CD4-positive, alpha-beta memory T cell (primary cell): Measurements from ENCODE around the gene CEL. TPM values are rescaled to one million over a fixed set of nuclear protein-coding genes. Genes with fewer than 3 reads are reported as not detected.

Experiments used
- CTCF ChIA-PET: fragments of 350-600 bp; sonication (Branson Sonifier 250); formaldehyde crosslinking; loops from one replicate; lab custom pipeline; 2021; ENCODE audit warnings: inconsistent platforms; ENCODE audit not compliant: partially characterized antibody; lab: Charles Lee
- POLR2A ChIA-PET: fragments of 350-600 bp; sonication (Branson Sonifier 250); formaldehyde crosslinking; loops from one replicate; lab custom pipeline; 2021; ENCODE audit not compliant: partially characterized antibody; lab: Charles Lee
- DNase-seq, 5 donors: peaks; one replicate each; pipeline versions ENCODE4 v3.0.0 to v3.0.0-alpha.2; 2020 to 2022; ENCODE audit warnings: mixed read lengths in 1 of 5
- H3K27ac ChIP-seq: one replicate; pipeline ENCODE4 v1.7.0; 2013; ENCODE audit warnings: low read depth, low read length
- H3K27me3 ChIP-seq: 2 replicates; pipeline ENCODE4 v1.7.0; 2013; ENCODE audit warnings: mild to moderate bottlenecking, low read length, moderate library complexity; ENCODE audit not compliant: insufficient read depth
- H3K36me3 ChIP-seq: 2 replicates; pipeline ENCODE4 v1.7.0; 2013; ENCODE audit warnings: mild to moderate bottlenecking, low read length, moderate library complexity; ENCODE audit not compliant: insufficient read depth
- H3K4me1 ChIP-seq: 2 replicates; pipeline ENCODE4 v1.7.0; 2013; ENCODE audit warnings: mild to moderate bottlenecking, low read length, moderate library complexity; ENCODE audit not compliant: insufficient read depth
- H3K4me3 ChIP-seq, 2 donors: one replicate each; pipeline ENCODE4 v1.7.0; 2013; ENCODE audit warnings: low read length in 2 of 2, mild to moderate bottlenecking in 1 of 2
- H3K9me3 ChIP-seq, 2 donors: one replicate each; pipeline ENCODE4 v1.7.0; 2013; ENCODE audit warnings: low read length in 2 of 2, control low read depth in 1 of 2; ENCODE audit not compliant: control insufficient read depth in 1 of 2
- H3K27ac Mint-ChIP-seq, 7 donors: one replicate each; pipeline ENCODE4 v1.8.0; 2020 to 2021; ENCODE audit warnings: mixed read lengths in 7 of 7, mild to moderate bottlenecking in 6 of 7, inconsistent platforms in 3 of 7, moderate library complexity in 3 of 7
- H3K27me3 Mint-ChIP-seq, 2 donors: one replicate each; pipeline ENCODE4 v1.8.0; 2020 to 2021; ENCODE audit warnings: mixed read lengths in 2 of 2
- H3K36me3 Mint-ChIP-seq, 2 donors: one replicate each; pipeline ENCODE4 v1.8.0; 2020 to 2021; ENCODE audit warnings: mixed read lengths in 2 of 2, inconsistent platforms in 1 of 2, mild to moderate bottlenecking in 1 of 2
- H3K4me1 Mint-ChIP-seq, 4 donors: one replicate each; pipeline ENCODE4 v1.8.0; 2020 to 2021; ENCODE audit warnings: mixed read lengths in 4 of 4, mild to moderate bottlenecking in 1 of 4
- H3K4me3 Mint-ChIP-seq, 8 donors: one replicate each; pipeline ENCODE4 v1.8.0; 2020 to 2021; ENCODE audit warnings: mixed read lengths in 8 of 8, mild to moderate bottlenecking in 7 of 8, moderate library complexity in 6 of 8, inconsistent platforms in 3 of 8
- H3K9me3 Mint-ChIP-seq, 8 donors: one replicate each; pipeline ENCODE4 v1.8.0; 2020 to 2021; ENCODE audit warnings: mixed read lengths in 8 of 8, mild to moderate bottlenecking in 5 of 8, inconsistent platforms in 3 of 8, moderate library complexity in 1 of 8
- intact Hi-C: fragments of 100-400 bp; cut with micrococcal nuclease; formaldehyde crosslinking; loops from one replicate; pipeline ENCODE4 v1.15.1; 2023
- polyA plus RNA-seq, 2 donors: library from polyadenylated mRNA; unstranded; fragments of 300-500 nt; fragmentation: Illumina TruSeq; gene quantifications; one replicate each; pipeline ENCODE4 v1.2.3, GENCODE V29; 2021
- total RNA-seq, 2 experiments: library from RNA; stranded (reverse); gene quantifications; one replicate each; pipeline ENCODE4 v1.2.3, GENCODE V29; 2021

The CEL gene
- total and polyA plus RNA-seq, 4 experiments from 2014 or later, result 0.15 to 1.6 (median 1.2) TPM; not detected in 1

DNA sequence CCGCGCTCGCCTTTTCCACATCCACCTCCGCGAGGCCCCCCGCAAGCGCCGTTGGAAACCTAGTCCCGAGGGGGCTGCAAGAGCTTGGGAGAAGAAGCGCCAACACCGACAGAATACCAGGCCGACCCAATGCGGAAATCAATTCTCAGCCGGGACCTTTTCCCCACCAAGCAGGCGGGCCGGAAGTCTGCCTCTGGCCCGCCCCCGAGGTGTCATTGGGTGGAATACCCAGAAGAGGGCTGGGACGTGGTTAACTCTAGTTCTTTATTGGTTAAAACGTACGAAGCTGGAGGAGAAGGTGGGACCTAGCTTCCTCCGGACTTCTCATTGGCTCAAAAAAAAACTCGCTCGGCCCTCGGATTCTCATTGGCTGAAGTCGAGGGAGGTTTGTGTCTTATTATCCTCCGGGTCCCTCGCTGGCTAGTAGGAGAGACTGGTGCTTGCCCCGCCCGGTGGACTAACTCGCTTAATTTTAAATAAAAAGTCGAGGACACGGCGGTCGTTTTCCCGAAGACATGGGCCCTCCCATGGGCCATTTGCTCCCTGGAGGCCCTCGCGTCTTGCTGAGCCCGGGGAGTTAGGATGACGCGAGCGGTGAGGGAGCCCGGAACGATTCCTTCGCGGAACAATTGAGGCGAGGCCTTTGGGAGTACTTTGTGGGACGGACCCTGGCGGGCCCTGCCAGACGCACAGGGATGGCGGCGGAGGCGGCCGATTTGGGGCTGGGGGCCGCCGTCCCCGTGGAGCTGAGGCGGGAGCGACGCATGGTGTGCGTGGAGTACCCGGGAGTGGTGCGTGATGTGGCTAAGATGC is 31.3 kb upstream of the CEL start, which contains the start of gene GTF3C5:
Gene GTF3C5, plus strand, starts transcription at position 681 of the 813 bp plus-strand sequence. Its CDS starts 15 bp downstream, at position 696.
- DNase-seq, result peak; percentile 94 to 97 (median 95)
- Mint-ChIP-seq H3K9me3 (no peaks in the 10 kb centered on the region), H3K36me3 (peaks cover 0 to 30% of the 10 kb centered on the region in 2 donors), H3K4me1 (peaks cover 17 to 69% (median 47%) of the 10 kb centered on the region in 4 donors), H3K4me3 (peak within 1 kb of the TSS; percentile 93 to 99 (median 98)), H3K27ac (peak within 1 kb of the TSS; percentile 94 to 99 (median 98)), H3K27me3 (no peaks in the 10 kb centered on the region)
- H3K27ac ChIP-seq, result peak within 1 kb of the TSS; percentile 83
- H3K27me3 ChIP-seq, result no peaks in the 10 kb centered on the region
- intact Hi-C loops, result loop anchor here (1.0 kb wide), 1 partner anchor 114 kb away; no protein-coding TSS in a partner anchor
- ChIA-PET POLR2A (interaction anchor here (0.6 to 4.1 kb wide), 32 partner anchors 8 to 1352 kb away, joined by 3 to 59 read pairs (median 4); partner anchors contain the start of genes DDX31, GTF3C4, MED22 and RALGDS), CTCF (interaction anchor here (0.6 to 5.1 kb wide), 10 partner anchors 7 to 385 kb away, joined by 3 to 35 read pairs (median 4); no protein-coding TSS in a partner anchor)
- H3K9me3 ChIP-seq, result no peaks in the 10 kb centered on the region
- H3K4me1 ChIP-seq, result peaks cover 27% of the 10 kb centered on the region
- H3K4me3 ChIP-seq, result peak within 1 kb of the TSS; percentile 84 to 97
- no peaks in the 10 kb centered on the region for H3K36me3 ChIP-seq

DNA sequence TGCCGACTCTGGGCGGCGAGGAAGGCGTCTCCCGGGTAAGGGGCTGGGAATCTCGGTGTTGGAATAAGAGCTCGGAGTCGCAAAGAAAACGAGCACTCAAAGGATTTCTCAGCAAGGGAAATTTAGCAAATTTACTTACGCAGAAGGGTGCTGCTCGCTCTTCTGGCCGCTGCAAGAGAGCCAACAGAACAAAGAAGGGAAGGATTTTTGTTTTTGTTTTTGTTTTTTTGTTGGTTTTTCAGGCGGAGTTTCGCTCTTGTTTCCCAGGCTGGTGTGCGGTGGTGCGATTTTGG is 30.7 kb upstream of the CEL start:
- Histone ChIP-seq H3K27ac (peak overlapping the region; percentile 83), H3K9me3 (no peaks in the 10 kb centered on the region), H3K4me3 (peak overlapping the region; percentile 84 to 97), H3K4me1 (peaks cover 27% of the 10 kb centered on the region), H3K27me3 (no peaks in the 10 kb centered on the region), H3K36me3 (no peaks in the 10 kb centered on the region)
- H3K36me3 Mint-ChIP-seq, result peaks cover 0 to 33% of the 10 kb centered on the region in 2 donors
- peak overlapping the region; percentile 93 to 99 (median 98) for H3K4me3 Mint-ChIP-seq
- CTCF ChIA-PET, result interaction anchor here (1.2 to 5.1 kb wide), 6 partner anchors 8 to 119 kb away, joined by 4 to 35 read pairs (median 6); no protein-coding TSS in a partner anchor
- POLR2A ChIA-PET, result interaction anchor here (0.7 to 4.1 kb wide), 21 partner anchors 9 to 676 kb away, joined by 3 to 59 read pairs (median 6); partner anchors contain the start of genes SETX and TSC1
- no peak for DNase-seq
- peak overlapping the region; percentile 94 to 99 (median 98) for H3K27ac Mint-ChIP-seq
- intact Hi-C loops, result no loop called here
- peaks cover 20 to 72% (median 49%) of the 10 kb centered on the region in 4 donors for H3K4me1 Mint-ChIP-seq
- H3K27me3 Mint-ChIP-seq, result no peaks in the 10 kb centered on the region
- no peaks in the 10 kb centered on the region for H3K9me3 Mint-ChIP-seq

DNA sequence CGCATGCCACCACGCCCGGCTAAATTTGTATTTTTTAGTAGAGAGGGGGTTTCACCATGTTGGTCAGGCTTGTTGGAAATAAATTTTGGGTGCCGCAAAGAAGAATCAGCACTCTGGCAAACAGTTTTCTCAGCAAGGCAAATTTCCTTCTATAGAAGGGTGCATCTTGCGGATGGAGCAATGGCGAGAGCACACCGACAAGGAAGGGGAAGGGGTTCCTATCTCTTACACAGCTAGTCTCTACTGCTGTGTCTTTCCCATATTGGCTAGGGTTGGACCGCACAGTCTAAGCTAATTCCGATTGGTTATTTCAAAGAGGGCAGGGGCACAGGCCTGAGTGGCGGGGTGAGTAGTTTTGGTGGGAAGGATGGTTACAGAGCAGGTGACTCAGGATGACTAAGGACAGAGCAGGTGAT is 30.3 kb upstream of the CEL start:
- H3K9me3 ChIP-seq, result no peaks in the 10 kb centered on the region
- peaks cover 27% of the 10 kb centered on the region for H3K4me1 ChIP-seq
- peak overlapping the region; percentile 83 for H3K27ac ChIP-seq
- peak overlapping the region; percentile 7 to 99 (median 97) for H3K27ac Mint-ChIP-seq
- no peaks in the 10 kb centered on the region for H3K27me3 ChIP-seq
- DNase-seq, result no peak
- H3K36me3 ChIP-seq, result no peaks in the 10 kb centered on the region
- H3K27me3 Mint-ChIP-seq, result no peaks in the 10 kb centered on the region
- peaks cover 0 to 34% of the 10 kb centered on the region in 2 donors for H3K36me3 Mint-ChIP-seq
- intact Hi-C loops, result no loop called here
- ChIA-PET CTCF (interaction anchor here (0.8 to 5.1 kb wide), 7 partner anchors 8 to 154 kb away, joined by 3 to 35 read pairs (median 7); no protein-coding TSS in a partner anchor), POLR2A (interaction anchor here (0.7 to 4.1 kb wide), 19 partner anchors 9 to 676 kb away, joined by 3 to 59 read pairs (median 6); partner anchors contain the start of genes SETX and TSC1)
- peak overlapping the region; percentile 84 to 97 for H3K4me3 ChIP-seq
- H3K9me3 Mint-ChIP-seq, result no peaks in the 10 kb centered on the region
- H3K4me1 Mint-ChIP-seq, result peaks cover 21 to 76% (median 49%) of the 10 kb centered on the region in 4 donors
- peak overlapping the region; percentile 93 to 99 (median 98) for H3K4me3 Mint-ChIP-seq

DNA sequence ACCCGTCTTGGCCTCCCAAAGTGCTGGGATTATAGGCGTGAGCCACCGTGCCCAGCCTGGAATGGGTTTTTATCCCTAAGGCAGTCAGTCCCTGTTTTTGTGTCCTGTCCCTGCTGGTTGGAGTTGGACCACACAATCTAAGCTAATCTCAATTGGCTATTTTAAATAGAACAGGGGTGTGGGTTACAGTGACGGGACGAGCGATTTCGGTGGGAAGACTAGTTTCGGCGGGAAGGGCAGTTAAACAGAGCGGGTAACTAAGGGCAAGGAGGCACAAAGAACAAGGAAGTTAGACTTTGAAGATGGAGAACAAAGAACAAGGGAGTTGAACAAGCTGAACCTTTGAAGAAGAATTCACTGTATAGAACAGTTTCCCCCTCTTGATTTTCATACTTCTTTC is 29.6 kb upstream of the CEL start:
- Histone ChIP-seq H3K9me3 (no peaks in the 10 kb centered on the region), H3K4me3 (no peak overlapping the region)

DNA sequence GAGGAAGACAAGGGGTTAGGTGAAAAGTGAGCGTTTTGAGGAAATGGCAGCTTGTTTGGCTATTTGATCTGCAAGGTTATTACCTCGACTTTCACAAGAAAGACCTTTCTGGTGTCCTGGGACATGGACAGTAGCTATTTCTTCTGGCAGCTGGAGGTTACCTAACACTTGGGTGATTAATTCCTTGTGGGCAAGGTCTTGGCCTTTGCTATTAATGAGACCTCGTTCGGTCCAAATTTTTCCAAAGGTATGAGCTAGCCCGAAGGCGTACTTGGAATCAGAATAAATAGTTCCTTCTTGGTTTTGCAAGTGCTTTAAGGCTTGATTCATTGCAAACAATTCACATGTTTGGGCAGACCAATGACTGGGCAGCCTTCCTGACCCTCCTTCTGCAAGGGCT is 26.1 kb upstream of the CEL start:
- Histone ChIP-seq H3K4me1 (peaks cover 21% of the 10 kb centered on the region), H3K9me3 (no peaks in the 10 kb centered on the region), H3K36me3 (no peaks in the 10 kb centered on the region), H3K4me3 (no peak overlapping the region), H3K27ac (no peak overlapping the region), H3K27me3 (no peaks in the 10 kb centered on the region)
- Mint-ChIP-seq H3K4me3 (no peak overlapping the region), H3K9me3 (no peaks in the 10 kb centered on the region), H3K27ac (no peak overlapping the region), H3K4me1 (peaks cover 23 to 64% (median 35%) of the 10 kb centered on the region in 4 donors), H3K36me3 (peaks cover 0 to 39% of the 10 kb centered on the region in 2 donors), H3K27me3 (no peaks in the 10 kb centered on the region)
- ChIA-PET POLR2A (no interaction called here), CTCF (interaction anchor here (1.0 to 2.1 kb wide), 4 partner anchors 14 to 145 kb away, joined by 3 to 10 read pairs (median 4); no protein-coding TSS in a partner anchor)
- intact Hi-C loops, result no loop called here
- DNase-seq, result no peak

More for the DNA sequence above, 29.6 kb upstream of the CEL start:
- Mint-ChIP-seq H3K27ac (peak overlapping the region in 5 of 7 donors; percentile 57 to 98 (median 96)), H3K27me3 (no peaks in the 10 kb centered on the region), H3K36me3 (peaks cover 0 to 39% of the 10 kb centered on the region in 2 donors), H3K9me3 (no peaks in the 10 kb centered on the region), H3K4me1 (peaks cover 21 to 80% (median 48%) of the 10 kb centered on the region in 4 donors), H3K4me3 (peak overlapping the region; percentile 93 to 99 (median 98))
- ChIA-PET CTCF (interaction anchor here (0.8 to 5.1 kb wide), 5 partner anchors 9 to 154 kb away, joined by 3 to 35 read pairs (median 7); no protein-coding TSS in a partner anchor), POLR2A (interaction anchor here (1.3 to 4.1 kb wide), 5 partner anchors 9 to 113 kb away, joined by 3 to 59 read pairs (median 15); partner anchors contain the start of gene TSC1)
- intact Hi-C loops, result no loop called here
- DNase-seq, result no peak
- H3K27ac ChIP-seq, result no peak overlapping the region
- peaks cover 27% of the 10 kb centered on the region for H3K4me1 ChIP-seq
- H3K36me3 ChIP-seq, result no peaks in the 10 kb centered on the region
- no peaks in the 10 kb centered on the region for H3K27me3 ChIP-seq

DNA sequence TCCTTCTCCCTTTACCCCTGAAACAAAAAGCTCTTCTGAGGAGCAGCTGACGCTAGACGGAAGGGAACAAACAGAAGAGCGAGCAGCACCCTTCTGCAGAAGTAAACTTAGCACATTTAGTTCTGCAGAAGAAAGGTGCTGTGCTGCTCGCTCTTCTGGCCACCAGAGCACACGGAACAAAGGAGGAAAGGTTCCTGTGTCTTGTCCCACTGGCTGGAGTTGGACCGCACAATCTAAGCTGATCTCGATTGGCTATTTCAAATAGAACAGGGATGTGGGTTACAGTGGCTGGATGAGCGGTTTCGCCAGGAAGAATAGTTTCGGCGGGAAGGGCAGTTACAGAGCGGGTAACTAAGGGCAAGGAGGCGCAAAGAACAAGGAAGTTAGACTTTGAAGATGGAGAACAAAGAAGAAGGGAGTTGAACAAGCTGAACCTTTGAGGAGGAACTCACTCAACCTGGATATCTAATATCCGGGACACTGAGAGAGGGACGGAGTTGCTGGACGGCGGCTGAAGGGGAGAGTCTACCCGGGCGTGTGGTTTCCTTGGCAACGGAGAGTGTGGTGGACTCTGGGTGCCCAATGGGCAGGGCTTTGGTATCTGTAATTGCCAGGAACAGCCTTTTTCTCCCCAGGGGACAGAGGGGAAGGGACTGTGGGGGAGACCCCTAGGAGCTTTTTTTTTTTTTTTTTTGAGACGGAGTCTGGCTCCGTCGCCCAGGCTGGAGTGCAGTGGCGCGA is 23.8 kb upstream of the CEL start:
- peaks cover 3% of the 10 kb centered on the region for H3K4me1 ChIP-seq
- no peaks in the 10 kb centered on the region for H3K9me3 Mint-ChIP-seq
- H3K4me1 Mint-ChIP-seq, result peaks cover 12 to 42% (median 19%) of the 10 kb centered on the region in 4 donors
- peaks cover 14% of the 10 kb centered on the region for H3K36me3 ChIP-seq
- H3K27me3 Mint-ChIP-seq, result no peaks in the 10 kb centered on the region
- intact Hi-C loops, result no loop called here
- no peak overlapping the region for H3K27ac ChIP-seq
- no peak overlapping the region for H3K4me3 ChIP-seq
- no peak overlapping the region for H3K27ac Mint-ChIP-seq
- H3K27me3 ChIP-seq, result no peaks in the 10 kb centered on the region
- H3K4me3 Mint-ChIP-seq, result peak overlapping the region in 1 of 8 donors; percentile 29
- POLR2A ChIA-PET, result no interaction called here
- no peak for DNase-seq
- CTCF ChIA-PET, result interaction anchor here (0.7 kb wide), 1 partner anchor 10 kb away, joined by 4 read pairs; no protein-coding TSS in a partner anchor
- peaks cover 5 to 33% of the 10 kb centered on the region in 2 donors for H3K36me3 Mint-ChIP-seq
- no peaks in the 10 kb centered on the region for H3K9me3 ChIP-seq
